Endodermal cell (in vitro differentiated cells): ENCODE measurements around the gene EPS15. TPM values are rescaled to one million over a fixed set of nuclear protein-coding genes. Genes with fewer than 3 reads are reported as not detected.

Source experiments
- DNase-seq: peaks from one replicate; pipeline ENCODE4 v3.0.0-alpha.2; 2017
- H3K27ac ChIP-seq: 2 replicates; pipeline ENCODE4 v1.5.1; 2013; ENCODE audit warnings: mild to moderate bottlenecking, low read depth, low read length, moderate library complexity
- H3K27me3 ChIP-seq: 2 replicates; pipeline ENCODE4 v1.6.1; 2013; ENCODE audit warnings: mild to moderate bottlenecking, low read length, moderate library complexity; ENCODE audit not compliant: insufficient read depth, control insufficient read depth, poor library complexity, severe bottlenecking
- H3K36me3 ChIP-seq: 2 replicates; pipeline ENCODE4 v1.7.0; 2013; ENCODE audit warnings: mild to moderate bottlenecking, low read length, moderate library complexity; ENCODE audit not compliant: control insufficient read depth, insufficient read depth
- H3K4me1 ChIP-seq: one replicate; pipeline ENCODE4 v1.7.0; 2013; ENCODE audit warnings: low read length; ENCODE audit not compliant: control insufficient read depth, insufficient read depth
- H3K4me3 ChIP-seq: 2 replicates; pipeline ENCODE4 v1.5.1; 2013; ENCODE audit warnings: mild to moderate bottlenecking, low read length, moderate library complexity
- H3K9ac ChIP-seq: 2 replicates; pipeline ENCODE4 v1.6.1; 2013; ENCODE audit warnings: mild to moderate bottlenecking, low read length, moderate library complexity; ENCODE audit not compliant: poor library complexity, severe bottlenecking; ENCODE audit errors: extremely low read depth
- H3K9me3 ChIP-seq: 2 replicates; pipeline ENCODE4 v1.6.1; 2013; ENCODE audit warnings: mild to moderate bottlenecking, low read length, moderate library complexity; ENCODE audit not compliant: control insufficient read depth
- H3K27ac Mint-ChIP-seq: 2 replicates; pipeline ENCODE4 v1.8.0; 2020; ENCODE audit warnings: mixed read lengths
- H3K27me3 Mint-ChIP-seq: 2 replicates; pipeline ENCODE4 v1.8.0; 2021; ENCODE audit warnings: mild to moderate bottlenecking, mixed read lengths; ENCODE audit not compliant: insufficient read depth
- H3K36me3 Mint-ChIP-seq: 2 replicates; pipeline ENCODE4 v1.8.0; 2020; ENCODE audit warnings: low read depth, mixed read lengths
- H3K4me1 Mint-ChIP-seq: 2 replicates; pipeline ENCODE4 v1.8.0; 2020; ENCODE audit warnings: mixed read lengths
- H3K4me3 Mint-ChIP-seq: 2 replicates; pipeline ENCODE4 v1.8.0; 2020; ENCODE audit warnings: mild to moderate bottlenecking, moderate library complexity, mixed read lengths
- H3K9me3 Mint-ChIP-seq: 2 replicates; pipeline ENCODE4 v1.8.0; 2020; ENCODE audit warnings: mild to moderate bottlenecking, mixed read lengths
- WGBS, 2 experiments: methylation state at CpG; one replicate each; pipeline versions ENCODE4 v1.1.5 to v1.1.7; 2013; ENCODE audit warnings: missing lambda C conversion rate in 2 of 2, mixed read lengths in 1 of 2; ENCODE audit not compliant: insufficient coverage in 1 of 2, insufficient read length in 1 of 2; 5-methylcytosine and 5-hydroxymethylcytosine counted together
- long read RNA-seq, 4 experiments: library from polyadenylated mRNA in 2 of 4; library from RNA in 1 of 4; library from capped mRNA in 1 of 4; stranded (forward) in 3 of 4; unstranded in 1 of 4; transcript quantifications; one replicate each; pipeline ENCODE4 v2.0.0, GENCODE V29; 2020 to 2021; ENCODE audit warnings: inconsistent platforms in 1 of 4
- polyA plus RNA-seq, 2 experiments: library from polyadenylated mRNA; stranded (reverse); fragments of 50-300 nt; gene quantifications; one replicate each; pipeline ENCODE4 v1.2.3, GENCODE V29; 2013
- total RNA-seq, 2 donors: library from RNA; stranded (reverse); fragmentation: NEBNext Ultra II Directional in 1 of 2; extraction: Animal tissue kit (Norgen Biotek cat#: 25700) in 1 of 2; gene quantifications; 2 replicates in 1 of 2; 3 replicates in 1 of 2; pipeline ENCODE4 v1.2.1, GENCODE V29; 2021
- TF ChIP-seq, protein P1 (sequence below): fragments of 200-600 bp; sonication (generic); conservative IDR thresholded peaks from 2 replicates; pipeline ENCODE4 v1.5.0; 2021; ENCODE audit warnings: antibody characterized with exemption, mild to moderate bottlenecking

The EPS15 gene
- total RNA-seq = 10 to 100 TPM; 45.0 to 46.9 TPM
- 34.2 TPM for polyA plus RNA-seq (2013, experiment 1 of 2)
- polyA plus RNA-seq (2013, experiment 2 of 2) = 29.3 TPM
- long read RNA-seq, experiment 1, full-length matches to known transcripts = 2 of 14 reads
- long read RNA-seq, experiment 1, partial matches to known transcripts = 2 of 14 reads
- long read RNA-seq, experiment 1, other reads (novel, unspliced or antisense) = 10 of 14 reads
- long read RNA-seq, experiment 2, full-length matches to known transcripts = 23 of 76 reads
- long read RNA-seq, experiment 2, partial matches to known transcripts = 22 of 76 reads
- long read RNA-seq, experiment 2, other reads (novel, unspliced or antisense) = 31 of 76 reads
- long read RNA-seq, experiment 3, full-length matches to known transcripts = 66 of 101 reads
- long read RNA-seq, experiment 3, partial matches to known transcripts = 8 of 101 reads
- long read RNA-seq, experiment 3, other reads (novel, unspliced or antisense) = 27 of 101 reads
- long read RNA-seq, experiment 4, partial matches to known transcripts = 0 of 3 reads
- long read RNA-seq, experiment 4, other reads (novel, unspliced or antisense) = 2 of 3 reads

DNA sequence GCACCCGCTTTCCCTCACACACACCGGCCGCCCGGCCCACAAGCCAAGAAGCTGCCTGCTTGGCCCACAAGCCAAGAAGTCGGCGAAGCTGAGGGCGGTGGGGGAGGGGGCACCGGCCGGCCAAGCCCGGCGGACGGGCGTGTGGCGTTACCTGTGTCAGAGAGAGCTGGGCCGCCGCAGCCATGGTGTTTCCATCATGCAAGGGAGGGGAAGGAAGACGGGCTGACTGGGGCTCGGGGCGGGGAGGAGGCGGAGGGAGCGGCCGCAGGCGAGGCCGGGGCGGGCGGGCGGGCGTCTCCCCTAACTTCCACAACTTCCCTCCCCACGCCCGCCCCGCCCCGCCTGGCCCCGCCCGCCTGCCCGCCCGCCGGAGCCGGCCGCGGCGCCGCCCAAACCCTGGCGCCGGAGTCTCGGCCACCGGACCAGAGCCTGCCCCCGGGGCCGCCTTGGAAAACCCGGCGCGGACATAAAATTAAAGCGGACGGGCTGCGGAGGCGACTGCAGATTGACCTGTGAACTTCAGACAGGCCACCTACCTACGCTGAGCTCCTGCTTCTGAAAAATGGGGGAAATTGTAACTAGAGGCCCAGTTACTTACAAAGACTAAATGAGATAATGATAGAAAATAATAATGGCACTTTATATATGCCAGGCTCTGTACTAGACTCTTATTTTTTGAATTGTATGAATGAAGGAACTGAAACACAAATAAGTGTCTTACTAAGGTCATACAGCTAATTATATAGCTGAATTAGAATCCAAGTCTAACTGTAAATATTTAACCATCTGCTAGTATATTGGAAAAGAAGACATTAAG is at the start of gene EPS15:
EPS15 (minus strand) TSS at position 219 of the 817 bp plus-strand sequence; CDS start at position 184, 35 bp downstream.
- H3K27me3 ChIP-seq = no peaks in the 10 kb centered on the region
- peak; percentile 96 for DNase-seq
- H3K36me3 ChIP-seq = no peaks in the 10 kb centered on the region
- 0 to 1% methylated on average over 2 to 43 of the region's 56 CpGs for WGBS, 2 experiments
- Mint-ChIP-seq H3K36me3 (no peaks in the 10 kb centered on the region), H3K27me3 (no peaks in the 10 kb centered on the region), H3K4me3 (peak within 1 kb of the TSS; percentile 92), H3K27ac (peak within 1 kb of the TSS; percentile 89), H3K4me1 (peaks cover 31% of the 10 kb centered on the region), H3K9me3 (no peaks in the 10 kb centered on the region)
- TF ChIP-seq, protein P1, sequence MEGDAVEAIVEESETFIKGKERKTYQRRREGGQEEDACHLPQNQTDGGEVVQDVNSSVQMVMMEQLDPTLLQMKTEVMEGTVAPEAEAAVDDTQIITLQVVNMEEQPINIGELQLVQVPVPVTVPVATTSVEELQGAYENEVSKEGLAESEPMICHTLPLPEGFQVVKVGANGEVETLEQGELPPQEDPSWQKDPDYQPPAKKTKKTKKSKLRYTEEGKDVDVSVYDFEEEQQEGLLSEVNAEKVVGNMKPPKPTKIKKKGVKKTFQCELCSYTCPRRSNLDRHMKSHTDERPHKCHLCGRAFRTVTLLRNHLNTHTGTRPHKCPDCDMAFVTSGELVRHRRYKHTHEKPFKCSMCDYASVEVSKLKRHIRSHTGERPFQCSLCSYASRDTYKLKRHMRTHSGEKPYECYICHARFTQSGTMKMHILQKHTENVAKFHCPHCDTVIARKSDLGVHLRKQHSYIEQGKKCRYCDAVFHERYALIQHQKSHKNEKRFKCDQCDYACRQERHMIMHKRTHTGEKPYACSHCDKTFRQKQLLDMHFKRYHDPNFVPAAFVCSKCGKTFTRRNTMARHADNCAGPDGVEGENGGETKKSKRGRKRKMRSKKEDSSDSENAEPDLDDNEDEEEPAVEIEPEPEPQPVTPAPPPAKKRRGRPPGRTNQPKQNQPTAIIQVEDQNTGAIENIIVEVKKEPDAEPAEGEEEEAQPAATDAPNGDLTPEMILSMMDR = no peak
- peak within 1 kb of the TSS; percentile 48 for H3K9ac ChIP-seq
- no peaks in the 10 kb centered on the region for H3K9me3 ChIP-seq
- no peak within 1 kb of the TSS for H3K27ac ChIP-seq
- H3K4me3 ChIP-seq = peak within 1 kb of the TSS; percentile 91
- no peaks in the 10 kb centered on the region for H3K4me1 ChIP-seq

DNA sequence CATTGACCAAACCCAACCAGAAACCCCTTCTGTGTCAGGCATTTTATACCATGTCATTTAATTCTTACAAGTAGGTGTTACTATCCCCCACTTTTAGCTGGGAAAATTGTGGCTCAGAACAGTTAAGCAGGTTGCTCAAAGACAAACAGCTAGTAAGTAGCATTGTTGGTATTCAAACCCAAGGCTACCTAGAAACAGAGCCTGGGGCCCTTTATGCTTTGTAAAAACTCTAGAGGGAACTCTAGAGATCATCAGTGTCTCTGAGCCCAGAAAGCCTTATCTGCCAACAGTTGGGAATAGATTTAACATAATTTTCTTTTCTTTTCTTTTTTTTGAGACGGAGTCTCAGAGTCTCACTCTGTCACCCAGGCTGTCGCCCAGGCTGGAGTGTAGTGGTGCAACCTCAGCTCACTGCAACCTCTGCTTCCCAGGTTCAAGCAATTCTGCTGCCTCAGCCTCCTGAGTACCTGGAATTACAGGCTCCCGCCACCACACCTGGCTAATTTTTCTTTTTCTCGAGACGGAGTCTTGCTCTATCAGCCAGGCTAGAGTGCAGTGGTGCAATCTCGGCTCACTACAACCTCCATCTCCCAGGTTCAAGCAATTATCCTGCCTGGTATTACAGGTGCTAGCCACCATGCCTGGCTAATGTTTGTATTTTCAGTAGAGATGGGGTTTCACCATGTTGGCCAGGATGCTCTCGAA is 49.3 kb upstream of the EPS15 start:
- no peak overlapping the region for H3K4me3 Mint-ChIP-seq
- TF ChIP-seq, protein P1 = no peak
- no peaks in the 10 kb centered on the region for H3K27me3 Mint-ChIP-seq

DNA sequence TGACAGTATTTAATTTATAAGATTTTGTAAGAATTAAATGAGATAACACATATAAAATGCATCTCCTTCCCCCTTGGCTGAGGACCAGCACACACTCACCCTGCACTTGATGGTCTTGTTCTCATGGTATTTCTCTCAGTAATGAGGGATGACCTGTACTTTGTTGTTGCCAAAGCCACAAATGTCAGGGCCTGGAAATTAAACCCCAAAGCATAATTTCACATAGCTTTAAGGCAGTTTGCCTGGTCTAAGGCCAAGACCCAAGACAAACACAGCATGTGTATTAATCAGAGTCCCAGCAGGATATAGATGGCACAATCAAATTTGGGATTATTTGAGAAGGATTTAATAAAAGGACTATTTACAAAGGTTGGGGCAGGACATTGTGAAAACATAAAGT is 48.6 kb upstream of the EPS15 start:
- Mint-ChIP-seq H3K9me3 (no peaks in the 10 kb centered on the region), H3K36me3 (no peaks in the 10 kb centered on the region), H3K27ac (no peak overlapping the region), H3K27me3 (no peaks in the 10 kb centered on the region), H3K4me1 (peaks cover 9% of the 10 kb centered on the region), H3K4me3 (no peak overlapping the region)
- Histone ChIP-seq H3K36me3 (no peaks in the 10 kb centered on the region), H3K9me3 (no peaks in the 10 kb centered on the region), H3K4me1 (no peaks in the 10 kb centered on the region), H3K27me3 (no peaks in the 10 kb centered on the region), H3K27ac (no peak overlapping the region), H3K9ac (no peak overlapping the region), H3K4me3 (no peak overlapping the region)
- no peak for DNase-seq
- TF ChIP-seq, protein P1 = no peak

More for the DNA sequence above, 49.3 kb upstream of the EPS15 start:
- no peak for DNase-seq
- no peak overlapping the region for H3K27ac Mint-ChIP-seq
- no peaks in the 10 kb centered on the region for H3K27me3 ChIP-seq
- no peaks in the 10 kb centered on the region for H3K9me3 ChIP-seq
- no peak overlapping the region for H3K9ac ChIP-seq
- peaks cover 9% of the 10 kb centered on the region for H3K4me1 Mint-ChIP-seq
- H3K4me1 ChIP-seq = no peaks in the 10 kb centered on the region
- H3K27ac ChIP-seq = no peak overlapping the region
- no peaks in the 10 kb centered on the region for H3K9me3 Mint-ChIP-seq
- no peaks in the 10 kb centered on the region for H3K36me3 Mint-ChIP-seq
- WGBS, 2 experiments = 89 to 93% methylated on average over 6 to 7 of the region's 7 CpGs
- no peak overlapping the region for H3K4me3 ChIP-seq
- H3K36me3 ChIP-seq = no peaks in the 10 kb centered on the region
